Pericardium fibroblast (primary cell): ENCODE measurements around the gene CETN1. TPM values are rescaled to one million over a fixed set of nuclear protein-coding genes. Genes with fewer than 3 reads are reported as not detected.

Source experiments
- total RNA-seq: library from RNA; depleted of rRNA; stranded (reverse); fragments of >200 nt; gene quantifications from 2 replicates; pipeline ENCODE4 v1.2.3, GENCODE V29; 2015

CETN1 gene
- total RNA-seq = not detected in 2 replicates

GRCh38 chr18:580154-580553 lies at the start of gene CETN1:
CETN1 (plus strand) TSS chr18:580380; CDS start chr18:580409, 29 bp downstream.

Other genes starting within 250 kb of the CETN1 start
- 16.8 and 107 TPM in 2 replicates for gene COLEC12, start 79.7 kb upstream of the CETN1 start, total RNA-seq
- gene CLUL1, start 16.6 kb downstream of the CETN1 start, total RNA-seq = not detected in 2 replicates
- 3.2 and 6.6 TPM in 2 replicates for gene TYMS, start 77.3 kb downstream of the CETN1 start, total RNA-seq
- 19.7 and 21.7 TPM in 2 replicates for gene ENOSF1, start 132.2 kb downstream of the CETN1 start, total RNA-seq
- 71.8 and 72.4 TPM in 2 replicates for gene YES1, start 231.9 kb downstream of the CETN1 start, total RNA-seq